HG02943 (cell line): Measurements from ENCODE around the gene BBLN.
"Not testable (repeated sequence)": the region's sequence is repeated elsewhere in the genome, so short reads cannot be mapped to it uniquely, and the experiment has no call there.

Experiments
- ATAC-seq: cut with Tn5 transposase; IDR thresholded peaks from one replicate; pipeline ENCODE4 v1.9.1; 2021; ENCODE audit warnings: mild to moderate bottlenecking, low read depth, moderate library complexity; ENCODE audit not compliant: unreplicated experiment

Gene BBLN

DNA sequence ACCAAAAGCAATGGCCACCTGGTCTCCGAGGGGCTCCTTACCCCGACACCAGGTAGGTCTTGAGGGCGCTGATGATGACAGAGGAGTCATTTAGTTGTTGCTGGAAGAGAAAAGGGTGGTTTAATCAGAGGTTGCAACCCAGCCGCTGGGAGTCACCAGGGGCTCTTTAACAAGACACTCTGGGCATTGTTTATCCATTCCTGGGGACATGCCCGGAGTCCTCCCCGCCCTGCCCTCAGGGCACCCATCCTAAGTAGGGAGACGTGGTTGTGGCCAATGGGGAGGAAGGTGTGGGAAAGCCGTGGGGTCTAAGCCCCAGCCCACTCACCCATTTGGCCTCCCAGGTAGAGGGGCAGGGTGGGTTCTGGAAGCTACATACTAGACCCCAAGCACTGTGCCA is 35.6 kb upstream of the BBLN start:
- no peak for ATAC-seq

- ATAC-seq: no peak
Observed at GRCh38 chr9:128124873-128125579, 35.0 kb upstream of the BBLN start.

DNA sequence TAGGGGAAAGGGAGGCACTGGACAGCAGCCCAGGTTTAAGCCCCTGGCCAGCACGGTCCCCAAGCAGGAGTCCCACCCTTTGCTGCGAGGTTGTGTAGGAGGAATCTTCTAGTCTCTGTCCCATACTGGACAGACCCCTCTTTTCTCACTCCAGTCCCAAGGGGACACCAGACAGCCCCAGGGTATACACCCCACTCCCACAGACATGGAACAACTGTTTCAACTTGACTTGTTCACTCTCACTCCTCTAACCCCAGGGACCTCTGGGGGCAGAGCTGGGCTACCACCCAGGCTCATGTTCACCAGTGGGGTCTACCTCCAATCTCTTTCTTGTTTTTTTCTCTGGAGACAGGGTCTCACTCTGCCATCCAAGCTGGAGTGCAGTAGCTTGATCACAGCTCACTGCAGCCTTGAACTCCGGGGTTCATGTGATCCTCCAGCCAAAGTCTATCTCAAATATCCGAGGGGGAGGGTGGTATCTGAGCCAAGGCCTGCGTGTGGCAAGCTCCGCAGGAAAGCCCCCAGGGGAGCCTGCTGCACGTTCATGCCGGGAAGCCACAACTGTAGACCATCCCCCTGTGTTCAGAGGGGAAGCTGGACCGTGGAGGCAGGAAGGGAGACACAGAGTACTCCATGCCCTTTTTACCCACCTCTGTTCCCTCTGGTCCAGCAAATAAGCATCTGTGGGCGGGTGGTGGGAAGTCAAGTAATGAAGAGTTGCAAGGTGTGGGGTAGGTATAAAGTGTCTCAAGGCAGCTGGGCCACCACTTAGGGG is 34.3 kb upstream of the BBLN start:
- ATAC-seq: no peak

GRCh38 chr9:128127568-128127989 is 32.5 kb upstream of the BBLN start, which contains the start of gene PTGES2:
PTGES2 (minus strand) TSS chr9:128127729; CDS start chr9:128127717, 12 bp downstream.
- peak; percentile 48 for ATAC-seq

DNA sequence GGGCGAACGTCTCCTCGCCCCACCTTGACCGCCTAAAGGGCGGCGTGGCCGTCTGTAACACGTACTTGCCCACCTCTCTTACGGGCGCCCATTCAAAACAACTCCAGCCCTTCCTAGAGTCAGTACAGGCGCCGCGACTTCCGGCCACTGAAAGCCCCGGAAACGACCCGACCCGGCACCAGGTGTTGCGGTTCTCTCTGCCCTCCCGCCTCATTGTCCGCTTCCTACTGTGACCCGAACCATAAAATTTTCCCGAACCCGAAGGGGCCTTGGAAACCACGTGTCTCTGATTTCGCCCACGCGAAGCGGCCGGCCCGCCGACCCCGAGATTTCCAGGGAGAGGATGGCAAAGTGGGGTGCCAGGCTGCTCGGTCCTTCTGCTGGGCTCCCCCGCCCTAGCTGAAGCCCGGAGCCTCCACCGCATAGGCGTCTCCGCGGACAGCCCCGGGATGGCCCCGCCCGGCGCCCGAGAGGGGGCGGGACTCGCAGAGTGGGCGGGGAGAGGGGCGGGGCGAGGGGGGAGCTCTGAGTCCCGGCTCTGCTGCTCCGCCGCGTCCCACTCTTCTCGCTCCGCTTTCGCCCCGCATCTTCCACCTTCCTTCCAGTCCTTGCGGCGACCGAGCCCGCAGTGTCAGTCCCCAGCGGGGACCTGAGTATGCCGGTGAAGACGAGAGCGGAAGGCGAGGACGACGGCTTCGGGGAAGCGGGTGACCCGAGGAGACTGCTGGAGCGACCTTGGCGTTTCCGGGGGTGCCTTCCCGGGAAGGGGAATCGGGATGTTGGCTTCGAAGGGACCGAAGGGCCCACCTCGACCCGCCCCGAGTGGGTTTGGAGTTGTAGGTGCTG is 31.9 kb upstream of the BBLN start:
- ATAC-seq: peak; percentile 53

DNA sequence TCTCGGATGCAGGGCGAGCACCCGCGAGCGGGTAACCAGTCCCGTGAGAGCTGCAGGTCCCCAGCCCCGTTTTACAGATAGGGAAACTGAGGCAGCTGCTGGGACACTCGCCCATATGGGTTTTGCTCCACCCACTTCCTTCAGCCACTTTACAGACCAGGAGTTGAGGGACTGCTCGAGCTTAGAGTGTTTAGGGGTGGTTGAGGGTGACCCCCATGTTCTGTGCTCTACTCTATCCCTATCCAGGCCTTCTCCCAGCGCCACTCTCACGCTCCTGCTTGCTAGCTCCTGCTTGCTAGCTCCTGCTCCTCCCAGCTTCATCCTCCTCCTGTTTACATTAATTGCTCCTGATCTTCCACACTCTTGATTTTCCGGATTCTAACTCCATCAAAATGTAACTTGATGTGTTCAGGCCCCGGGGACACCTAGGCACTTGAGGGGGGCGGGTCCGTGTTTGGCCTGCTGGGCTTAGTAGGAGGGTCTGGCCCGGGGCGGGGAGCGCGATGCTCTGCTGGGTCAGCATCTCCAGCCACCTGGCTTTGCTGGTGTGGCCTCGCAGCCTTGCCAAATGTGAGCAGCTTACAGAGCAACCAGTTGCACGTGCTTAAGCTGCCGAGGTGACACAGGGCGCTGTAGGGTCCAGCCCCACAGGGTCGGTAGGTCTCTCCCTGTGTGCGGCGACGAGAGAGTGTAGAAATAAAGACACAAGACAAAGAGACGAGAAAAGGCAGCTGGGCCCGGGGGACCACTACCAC is 31.1 kb upstream of the BBLN start:
- no peak for ATAC-seq

DNA sequence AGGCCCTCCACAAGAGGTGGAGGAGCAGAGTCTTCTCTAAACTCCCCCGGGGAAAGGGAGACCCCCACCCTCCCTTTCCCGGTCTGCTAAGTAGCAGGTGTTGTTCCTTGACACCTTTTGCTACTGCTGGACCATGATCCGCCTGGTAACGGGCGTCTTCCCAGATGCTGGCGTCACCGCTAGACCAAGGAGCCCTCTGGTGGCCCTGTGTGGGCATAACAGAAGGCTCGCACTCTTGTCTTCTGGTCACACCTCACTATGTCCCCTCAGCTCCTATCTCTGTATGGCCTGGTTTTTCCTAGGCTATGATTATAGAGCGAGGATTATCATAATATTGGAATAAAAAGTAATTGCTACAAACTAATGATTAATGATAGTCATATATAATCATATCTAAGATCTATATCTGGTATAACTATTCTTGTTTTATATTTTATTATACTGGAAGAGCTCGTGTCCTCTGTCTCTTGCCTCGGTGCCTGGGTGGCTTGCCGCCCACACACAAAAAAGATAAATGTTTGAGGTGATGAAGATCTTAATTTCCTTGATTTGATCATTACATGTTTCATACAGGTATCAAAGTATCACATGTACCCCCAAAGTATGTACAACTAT is 30.0 kb upstream of the BBLN start:
- not testable (repeated sequence) for ATAC-seq

GRCh38 chr9:128130651-128131050 is 29.4 kb upstream of the BBLN start:
- not testable (repeated sequence) for ATAC-seq

- ATAC-seq: not testable (repeated sequence)
Observed at GRCh38 chr9:128131346-128131745, 28.7 kb upstream of the BBLN start.

- ATAC-seq: not testable (repeated sequence)
Observed at GRCh38 chr9:128132139-128132538, 27.9 kb upstream of the BBLN start.

DNA sequence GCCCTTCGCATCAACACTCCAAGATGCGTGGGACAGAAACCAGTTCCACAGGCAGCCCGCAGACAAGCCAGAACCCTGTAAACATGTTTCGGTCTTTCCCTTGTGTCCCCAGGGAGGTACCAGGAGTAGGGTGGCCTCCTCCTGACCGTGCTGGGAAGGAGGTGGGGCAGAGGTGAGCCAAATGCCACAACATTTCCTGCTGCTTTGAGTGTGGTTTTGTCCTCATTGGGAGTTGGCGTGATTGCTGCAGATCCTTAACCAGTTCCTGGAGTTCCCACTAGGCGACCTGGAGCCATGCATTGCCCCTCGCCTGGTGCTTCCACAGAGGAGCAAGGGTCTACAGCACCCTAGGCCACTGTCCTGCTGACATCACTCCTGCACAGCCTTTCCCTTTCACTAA is 24.5 kb upstream of the BBLN start:
- not testable (repeated sequence) for ATAC-seq

DNA sequence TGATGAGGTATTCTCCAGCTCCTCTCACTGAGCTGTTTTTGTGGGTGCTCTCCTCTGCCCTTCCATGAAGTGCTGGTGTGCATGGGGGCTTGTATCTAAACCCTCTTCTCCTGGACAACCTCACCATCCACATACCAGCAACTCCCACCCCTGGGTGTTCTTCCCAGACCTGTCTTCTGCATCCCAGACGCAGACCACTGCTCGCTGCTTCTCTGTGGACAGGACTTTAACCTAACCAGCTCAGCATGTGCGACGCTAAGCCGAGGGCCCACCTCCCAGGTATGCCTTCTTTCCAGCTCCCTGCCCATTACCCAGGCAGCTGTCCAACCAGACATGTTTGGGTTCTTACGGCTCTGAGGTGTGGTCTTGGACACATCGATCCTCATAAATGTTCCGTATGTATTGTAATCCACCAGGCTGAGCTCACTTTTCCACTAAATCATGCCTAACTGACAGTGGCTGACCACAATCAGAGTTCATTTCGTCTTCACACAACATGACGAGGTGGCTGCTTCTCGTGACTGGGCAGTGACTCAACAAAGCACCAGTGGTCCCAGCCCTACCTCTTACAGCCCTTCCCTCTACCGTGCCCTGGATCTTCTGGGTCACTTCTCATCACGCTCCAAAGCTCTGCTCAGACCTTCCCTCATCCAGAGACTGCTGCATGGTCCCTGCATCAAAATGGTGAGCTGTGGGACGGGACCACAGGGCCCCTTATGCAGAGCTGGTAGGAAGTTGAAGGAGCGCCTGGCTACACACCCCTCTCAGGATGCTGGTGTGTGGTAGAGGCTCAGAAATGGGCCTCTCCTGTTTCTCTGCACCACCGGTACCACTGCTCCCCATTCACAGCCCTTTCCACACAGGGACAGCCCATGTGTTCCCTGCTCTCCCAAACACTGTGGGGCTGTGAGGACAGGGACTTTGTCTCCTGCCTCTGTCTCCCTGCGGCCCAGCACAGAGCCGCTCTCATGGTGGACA is 23.0 kb upstream of the BBLN start:
- ATAC-seq: no peak

- no peak for ATAC-seq
Observed at GRCh38 chr9:128138001-128138400, 22.1 kb upstream of the BBLN start.

DNA sequence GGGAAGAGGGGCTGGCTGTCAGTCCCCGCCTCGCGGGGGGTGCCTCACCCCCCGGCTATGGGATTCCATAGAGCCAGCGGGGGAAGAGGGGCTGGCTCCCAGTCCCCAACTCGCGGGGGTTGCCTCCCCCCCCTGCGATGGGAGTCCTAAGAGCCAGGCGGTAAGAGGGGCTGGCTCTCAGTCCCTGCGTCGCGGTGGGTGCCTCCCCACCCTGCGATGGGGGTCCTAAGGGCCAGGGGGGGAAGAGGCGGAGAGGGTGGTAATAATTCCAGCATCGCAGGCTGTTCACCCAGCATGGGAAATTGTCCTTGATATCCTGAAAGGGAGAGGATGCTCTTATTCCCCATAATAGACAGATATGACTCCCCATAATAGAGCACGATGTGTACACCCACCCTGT is 20.4 kb upstream of the BBLN start:
- no peak for ATAC-seq

- no peak for ATAC-seq
Observed at GRCh38 chr9:128141604-128142003, 18.5 kb upstream of the BBLN start.

DNA sequence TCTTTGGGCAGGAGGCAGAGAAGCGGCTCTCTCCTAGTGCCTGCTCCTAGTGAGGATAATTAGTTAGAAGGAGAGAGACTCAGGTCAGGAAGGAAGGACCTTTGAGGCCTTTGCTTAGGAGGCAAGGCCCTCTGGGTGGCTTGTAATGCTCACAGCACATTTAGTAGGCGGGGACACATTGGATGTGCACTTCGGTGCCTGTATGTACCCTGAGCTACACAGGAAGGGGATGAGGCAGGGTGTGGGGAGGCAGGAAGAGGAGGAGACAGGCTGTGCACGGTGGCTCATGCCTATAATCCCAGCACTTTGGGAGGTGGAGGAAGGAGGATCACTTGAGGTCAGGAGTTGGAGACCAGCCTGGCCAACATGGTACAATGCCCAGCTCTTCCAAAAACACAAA is 18.0 kb upstream of the BBLN start:
- ATAC-seq: no peak

- ATAC-seq: no peak
Observed at GRCh38 chr9:128142596-128142995, 17.5 kb upstream of the BBLN start.

DNA sequence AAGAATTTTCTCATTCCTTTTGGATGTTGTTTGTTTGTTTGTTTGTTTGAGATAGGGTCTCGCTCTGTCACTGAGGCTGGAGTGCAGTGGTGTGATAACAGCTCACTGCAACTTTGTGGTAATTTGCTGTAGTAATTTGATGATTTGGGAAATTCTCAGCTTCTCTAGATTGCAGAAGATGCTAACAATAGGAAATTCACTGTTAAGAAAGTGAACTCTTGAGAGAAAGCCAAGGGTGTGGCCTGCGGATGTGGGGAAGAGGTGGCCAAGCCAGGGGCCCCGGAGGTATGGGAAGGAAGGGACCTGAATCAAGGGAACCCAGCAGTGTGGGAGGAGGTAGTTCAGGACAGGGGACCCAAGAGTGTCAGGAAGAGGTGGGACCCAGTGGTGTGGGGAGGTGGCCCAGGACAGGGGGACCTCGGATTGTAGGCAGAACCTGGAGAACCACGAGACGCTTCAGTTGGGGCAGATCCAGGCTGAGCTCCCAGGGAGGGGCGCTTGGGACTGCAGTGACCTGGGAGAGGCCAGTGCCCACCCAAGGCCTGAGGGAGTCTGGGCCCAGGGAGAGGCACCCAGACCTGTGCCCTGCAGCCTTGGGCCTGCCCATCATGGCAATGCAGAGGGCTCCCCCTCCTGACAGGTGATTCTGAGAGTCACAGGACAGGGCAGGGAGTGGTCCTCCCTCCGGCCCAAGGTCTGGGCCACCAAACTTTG is 16.4 kb upstream of the BBLN start:
- no peak for ATAC-seq
